PC-3 (cell line): Measurements from ENCODE around the gene ZNF692.
A peak's percentile ranks its signal among the peaks of the same experiment; 100 is the strongest.

Source experiments
- CTCF ChIP-seq: fragments of 300-600 bp; sonication (generic); conservative IDR thresholded peaks from 2 replicates; pipeline ENCODE4 v1.5.1; 2017; ENCODE audit warnings: antibody characterized with exemption, low read depth, mild to moderate bottlenecking, low read length
- EZH2phosphoT487 ChIP-seq: fragments of 300-600 bp; sonication (generic); IDR thresholded peaks from 2 replicates; pipeline ENCODE4 v1.6.1; 2018; ENCODE audit warnings: mild to moderate bottlenecking, antibody characterized with exemption, low read length, borderline replicate concordance

GRCh38 chr1:248820041-248820585 is 38.8 kb downstream of the ZNF692 start:
- TF ChIP-seq CTCF, result peak; percentile 27; the same call in 1 of the 2 replicates
- no peak for TF ChIP-seq EZH2phosphoT487
